Fibroblast of lung (primary cell): ENCODE data around the gene PMAIP1. TPM values are rescaled to one million over a fixed set of nuclear protein-coding genes. Genes with fewer than 3 reads are reported as not detected.
"Not testable (repeated sequence)": the region's sequence is repeated elsewhere in the genome, so short reads cannot be mapped to it uniquely, and the experiment has no call there.

ENCODE experiments used
- DNase-seq, 2 donors: peaks; one replicate each; pipeline versions ENCODE4 v3.0.0 to v3.0.0-alpha.2; 2010; ENCODE audit warnings: low read depth in 2 of 2
- H2AFZ ChIP-seq: 2 replicates; pipeline ENCODE4 v1.5.1; 2012; ENCODE audit warnings: low read length, control low read depth, inconsistent platforms
- H3K27ac ChIP-seq: 2 replicates; pipeline ENCODE4 v1.5.1; 2011; ENCODE audit warnings: low read length, control low read depth; ENCODE audit not compliant: insufficient read depth
- H3K27me3 ChIP-seq: 2 replicates; pipeline ENCODE4 v1.5.1; 2011; ENCODE audit warnings: mild to moderate bottlenecking, low read length; ENCODE audit not compliant: control insufficient read depth, insufficient read depth
- H3K36me3 ChIP-seq: 2 replicates; pipeline ENCODE4 v1.5.1; 2011; ENCODE audit warnings: low read length; ENCODE audit not compliant: control insufficient read depth, insufficient read depth
- H3K4me1 ChIP-seq: 2 replicates; pipeline ENCODE4 v1.5.1; 2011; ENCODE audit warnings: low read length; ENCODE audit not compliant: control insufficient read depth, insufficient read depth; ENCODE audit errors: extremely low read depth
- H3K4me2 ChIP-seq: 2 replicates; pipeline ENCODE4 v1.5.1; 2011; ENCODE audit warnings: low read length, control low read depth; ENCODE audit not compliant: insufficient read depth; ENCODE audit errors: extremely low read depth
- H3K4me3 ChIP-seq, 4 experiments: fragments of 200-600 bp in 1 of 4; sonication (generic) in 1 of 4; replicated peaks in 1 of 4; 2 replicates each; pipeline ENCODE4 v1.5.1; 2011 to 2016; ENCODE audit warnings: low read length in 4 of 4, low read depth in 3 of 4, mild to moderate bottlenecking in 3 of 4, control low read depth in 2 of 4, inconsistent platforms in 1 of 4, mixed read lengths in 1 of 4; ENCODE audit not compliant: insufficient read depth in 1 of 4; ENCODE audit errors: control extremely low read depth in 1 of 4
- H3K79me2 ChIP-seq: 2 replicates; pipeline ENCODE4 v1.5.1; 2012; ENCODE audit warnings: mild to moderate bottlenecking, low read length, inconsistent platforms; ENCODE audit not compliant: control insufficient read depth, insufficient read depth
- H3K9ac ChIP-seq: 2 replicates; pipeline ENCODE4 v1.5.1; 2011; ENCODE audit warnings: mild to moderate bottlenecking, low read length, control low read depth; ENCODE audit not compliant: insufficient read depth
- H3K9me3 ChIP-seq: 2 replicates; pipeline ENCODE4 v1.5.1; 2012; ENCODE audit warnings: low read depth, low read length; ENCODE audit not compliant: control insufficient read depth, insufficient read depth
- H4K20me1 ChIP-seq: 2 replicates; pipeline ENCODE4 v1.5.1; 2011; ENCODE audit warnings: low read length; ENCODE audit not compliant: control insufficient read depth, insufficient read depth; ENCODE audit errors: extremely low read depth
- CTCF ChIP-seq, 2 donors: IDR thresholded peaks in 1 of 2; conservative IDR thresholded peaks in 1 of 2; 1 replicate in 1 of 2; 2 replicates in 1 of 2; pipeline ENCODE4 v1.5.1; 2011 to 2012; ENCODE audit warnings: low read length in 2 of 2, control low read depth in 1 of 2, inconsistent platforms in 1 of 2, low read depth in 1 of 2, mild to moderate bottlenecking in 1 of 2
- EZH2 ChIP-seq: IDR thresholded peaks from 2 replicates; pipeline ENCODE4 v1.5.1; 2012; ENCODE audit warnings: low read length, control low read depth, mild to moderate bottlenecking; ENCODE audit errors: missing control alignments
- polyA plus RNA-seq, 2 donors: library from polyadenylated mRNA; depleted of rRNA in 1 of 2; stranded (reverse) in 1 of 2; unstranded in 1 of 2; fragments of >200 nt; gene quantifications; 2 replicates each; pipeline ENCODE4 v1.2.1, GENCODE V29; 2011 to 2012; ENCODE audit warnings: missing spikeins in 1 of 2
- total RNA-seq: library from RNA; depleted of rRNA; stranded (reverse); fragments of >200 nt; gene quantifications from 2 replicates; pipeline ENCODE4 v1.2.1, GENCODE V29; 2014

Gene PMAIP1
- total and polyA plus RNA-seq, 2 donors (not counting 1 experiment from before 2014, with no cell fraction given) = 8.5 to 34.7 TPM

DNA sequence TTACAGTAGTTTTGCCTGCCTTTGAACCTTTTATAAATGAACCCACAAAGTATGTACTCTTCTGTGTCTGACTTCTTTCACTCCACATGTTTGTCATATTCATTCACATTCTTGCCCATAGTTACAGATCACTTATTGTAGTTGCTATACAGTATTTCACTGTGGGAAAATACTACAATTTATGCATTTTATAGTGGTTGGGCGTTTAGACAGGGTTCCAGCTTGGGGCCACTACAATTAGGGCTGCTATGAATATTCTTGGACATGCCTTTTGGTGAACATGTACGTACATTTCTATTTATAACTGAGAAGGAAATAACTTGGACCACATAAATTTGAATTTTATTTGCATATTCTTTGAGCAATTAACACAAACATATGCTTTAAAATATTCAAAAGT, 15.4 kb upstream of the PMAIP1 start:
- Histone ChIP-seq H3K27me3 (no peaks in the 10 kb centered on the region), H3K9ac (no peak overlapping the region), H3K4me3 (no peak overlapping the region), H3K79me2 (no peaks in the 10 kb centered on the region), H3K4me2 (no peak overlapping the region), H4K20me1 (no peaks in the 10 kb centered on the region), H3K27ac (no peak overlapping the region), H3K36me3 (no peaks in the 10 kb centered on the region), H3K9me3 (no peaks in the 10 kb centered on the region), H2AFZ (no peak overlapping the region), H3K4me1 (peaks cover 13% of the 10 kb centered on the region)
- no peak for DNase-seq
- TF ChIP-seq EZH2 = no peak
- no peak for TF ChIP-seq CTCF (conservative IDR thresholded peaks at IDR 0.05 in 1 of 2, IDR thresholded peaks at IDR 0.05 in 1 of 2; ENCODE audit: low read depth in 1 of 2, low read length in 2 of 2)

GRCh38 chr18:59885579-59886163, 14.1 kb upstream of the PMAIP1 start:
- H2AFZ ChIP-seq = peak overlapping the region; percentile 4
- H3K36me3 ChIP-seq = no peaks in the 10 kb centered on the region
- DNase-seq = peak; percentile 79 to 94
- no peaks in the 10 kb centered on the region for H3K27me3 ChIP-seq
- no peak overlapping the region for H3K9ac ChIP-seq
- H3K79me2 ChIP-seq = no peaks in the 10 kb centered on the region
- H3K4me3 ChIP-seq = peak overlapping the region in 2 of 4 experiments; percentile 29 to 34
- TF ChIP-seq CTCF (conservative IDR thresholded peaks at IDR 0.05 in 1 of 2, IDR thresholded peaks at IDR 0.05 in 1 of 2; ENCODE audit: low read depth in 1 of 2, low read length in 2 of 2) (no peak), EZH2 (no peak)
- H3K27ac ChIP-seq = peak overlapping the region; percentile 66
- H3K9me3 ChIP-seq = no peaks in the 10 kb centered on the region
- peaks cover 13% of the 10 kb centered on the region for H3K4me1 ChIP-seq
- peak overlapping the region; percentile 36 for H3K4me2 ChIP-seq
- H4K20me1 ChIP-seq = no peaks in the 10 kb centered on the region

GRCh38 chr18:59886399-59886798, 13.4 kb upstream of the PMAIP1 start:
- H3K79me2 ChIP-seq, H3K4me3 ChIP-seq, DNase-seq, H2AFZ ChIP-seq, H3K27me3 ChIP-seq, H3K9ac ChIP-seq, H3K9me3 ChIP-seq, H3K4me2 ChIP-seq, H3K36me3 ChIP-seq, H4K20me1 ChIP-seq: not testable (repeated sequence)
- peaks cover 13% of the 10 kb centered on the region for H3K4me1 ChIP-seq
- peak overlapping the region; percentile 66 for H3K27ac ChIP-seq
